DOHH2 (cell line): ENCODE measurements around the gene CLIC3.

Experiments
- CTCF ChIP-seq: fragments of 200-600 bp; sonication (generic); IDR thresholded peaks from one replicate; pipeline ENCODE4 v1.5.1; 2014; ENCODE audit warnings: antibody characterized with exemption, mild to moderate bottlenecking, low read depth, low read length; ENCODE audit not compliant: poor library complexity, severe bottlenecking
- EZH2phosphoT487 ChIP-seq: fragments of 200-600 bp; sonication (generic); IDR thresholded peaks from 2 replicates; pipeline ENCODE4 v1.6.1; 2017; ENCODE audit warnings: borderline replicate concordance, mild to moderate bottlenecking, antibody characterized with exemption, low read length, moderate library complexity, mixed read lengths

- no peak for TF ChIP-seq CTCF
- TF ChIP-seq EZH2phosphoT487, result no peak
Measured at GRCh38 chr9:137027369-137028262, 31.2 kb upstream of the CLIC3 start, which contains the start of gene ABCA2.
